Endothelial cell of coronary artery (primary cell): Measurements from ENCODE around the gene C18orf32. TPM values are rescaled to one million over a fixed set of nuclear protein-coding genes. Genes with fewer than 3 reads are reported as not detected.

ENCODE experiments used
- total RNA-seq: library from RNA; depleted of rRNA; stranded (reverse); fragments of >200 nt; gene quantifications from 2 replicates; pipeline ENCODE4 v1.2.3, GENCODE V29; 2014

Gene C18orf32
- total RNA-seq = 4.5 and 6.6 TPM in 2 replicates

DNA sequence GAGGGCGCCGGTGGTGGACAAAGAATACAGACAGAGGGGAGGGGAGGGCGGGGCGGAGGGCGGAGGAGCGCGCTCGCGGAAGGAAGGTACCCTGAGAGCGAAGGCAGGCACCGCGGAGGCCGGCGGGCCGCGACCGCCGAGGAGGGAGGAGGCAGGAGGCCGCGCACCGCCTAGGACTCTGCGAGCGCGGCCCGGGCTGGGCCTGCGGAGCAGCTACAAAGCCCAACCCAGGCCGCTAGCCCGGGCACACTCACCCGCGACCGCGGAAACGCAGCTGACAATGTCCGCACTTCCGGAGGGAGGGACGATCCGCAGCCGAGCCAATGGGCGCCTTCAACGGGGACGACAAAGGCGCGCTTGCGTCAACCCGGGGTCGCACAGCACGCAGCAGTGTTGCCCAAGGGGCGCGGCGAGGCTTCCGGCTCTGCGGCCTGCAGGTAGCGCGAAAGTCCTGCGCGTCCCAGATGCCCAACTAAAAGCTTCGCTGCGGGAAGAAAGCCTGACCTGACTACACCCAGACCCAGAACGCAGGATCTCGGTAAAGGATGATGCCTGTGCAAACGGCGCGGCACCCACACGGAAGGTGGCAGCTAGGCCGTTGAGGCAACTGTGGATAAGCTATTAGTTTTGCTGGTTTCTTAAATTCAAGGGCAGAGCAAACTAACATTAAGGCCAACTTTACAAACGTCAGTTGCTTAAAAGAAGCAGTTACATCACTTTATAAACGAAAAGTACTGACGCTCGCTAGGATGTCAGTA, at the start of gene C18orf32:
Gene C18orf32 (minus strand): TSS at position 282 of the 758 bp plus-strand sequence. CDS start 3,486 bp downstream, outside the sequence.

DNA sequence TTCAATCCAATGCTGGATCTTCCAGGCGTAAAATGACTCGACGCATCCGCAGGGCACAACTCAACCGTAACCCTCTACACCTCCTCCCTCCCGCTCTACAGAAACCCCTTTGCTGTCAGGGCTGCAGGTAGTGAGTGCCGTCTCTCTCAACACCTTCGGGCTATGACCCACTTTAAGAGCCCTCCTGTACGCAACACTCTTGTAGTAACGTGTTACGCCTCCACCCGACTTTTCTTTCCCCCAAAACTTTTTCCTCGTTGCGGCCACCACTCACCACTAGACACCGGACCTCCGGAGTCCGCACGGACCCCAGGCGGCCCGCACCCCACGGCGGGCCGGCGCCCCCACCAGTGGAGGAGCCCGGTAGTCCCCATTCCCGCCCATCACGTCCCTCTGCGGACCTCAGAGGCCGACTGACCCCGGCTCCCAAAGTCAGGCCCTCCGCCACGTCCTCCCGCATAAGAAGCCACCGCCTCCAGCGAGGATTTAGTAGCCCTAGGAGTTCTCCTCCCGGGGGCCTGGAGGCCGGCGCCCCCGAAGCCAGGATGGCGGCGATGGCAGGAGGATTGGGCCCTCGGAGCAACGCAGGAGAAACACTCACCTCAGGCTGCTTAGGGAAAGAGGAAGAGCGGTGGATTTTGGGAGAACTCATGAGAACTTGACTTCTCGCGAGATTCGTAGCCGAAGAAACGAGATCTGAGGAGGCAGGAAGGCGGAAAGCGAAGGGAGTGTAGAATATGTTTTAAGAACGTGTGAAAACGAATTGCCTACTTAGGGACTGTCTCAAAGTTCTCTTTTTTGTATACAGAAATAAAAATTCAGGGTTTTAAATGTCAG, 5.0 kb upstream of the C18orf32 start, which contains the start of gene RPL17:
Gene RPL17 (minus strand): TSS at position 609 of the 837 bp plus-strand sequence.

Other genes starting within 250 kb of the C18orf32 start
- 30.0 and 44.1 TPM in 2 replicates for gene DYM, start 26.6 kb downstream of the C18orf32 start, total RNA-seq
- gene RPL17, start 5.2 kb upstream of the C18orf32 start, total RNA-seq = 3,180 and 3,265 TPM in 2 replicates
- 48.0 and 56.4 TPM in 2 replicates for gene LIPG, start 74.8 kb upstream of the C18orf32 start, total RNA-seq